Esophagus (tissue), 2 donors: ENCODE measurements around the gene SSH2. TPM values are rescaled to one million over a fixed set of nuclear protein-coding genes. Genes with fewer than 3 reads are reported as not detected.

ENCODE experiments used
- H3K27ac ChIP-seq, 2 donors: one replicate each; pipeline ENCODE4 v1.5.1; 2013; ENCODE audit warnings: low read depth in 2 of 2, mild to moderate bottlenecking in 2 of 2, inconsistent platforms in 1 of 2, low read length in 1 of 2, moderate library complexity in 1 of 2
- H3K27me3 ChIP-seq, 2 donors: one replicate each; pipeline ENCODE4 v1.6.1; 2013; ENCODE audit warnings: low read length in 2 of 2, control low read depth in 1 of 2, mild to moderate bottlenecking in 1 of 2; ENCODE audit not compliant: insufficient read depth in 2 of 2, control insufficient read depth in 1 of 2
- H3K36me3 ChIP-seq, 2 donors: one replicate each; pipeline ENCODE4 v1.6.1; 2013; ENCODE audit warnings: low read length in 1 of 2; ENCODE audit not compliant: control insufficient read depth in 2 of 2, insufficient read depth in 2 of 2
- H3K4me1 ChIP-seq, 2 donors: one replicate each; pipeline ENCODE4 v1.6.1; 2013; ENCODE audit warnings: low read length in 1 of 2; ENCODE audit not compliant: control insufficient read depth in 2 of 2, insufficient read depth in 2 of 2
- H3K4me3 ChIP-seq, 2 donors: one replicate each; pipeline ENCODE4 v1.5.1; 2013; ENCODE audit warnings: low read length in 2 of 2, mild to moderate bottlenecking in 2 of 2, low read depth in 1 of 2, moderate library complexity in 1 of 2
- H3K9me3 ChIP-seq, 2 donors: one replicate each; pipeline ENCODE4 v1.6.1; 2013; ENCODE audit warnings: mild to moderate bottlenecking in 2 of 2, low read depth in 1 of 2, low read length in 1 of 2, moderate library complexity in 1 of 2; ENCODE audit not compliant: control insufficient read depth in 2 of 2, insufficient read depth in 1 of 2
- WGBS, 2 donors: extraction: QIAGEN DNeasy Blood & Tissue Kit; methylation state at CpG; one replicate each; pipeline ENCODE4 v1.1.7; 2013; 5-methylcytosine and 5-hydroxymethylcytosine counted together
- polyA plus RNA-seq, 2 donors: library from polyadenylated mRNA; stranded (reverse); fragments of 200-250 nt; gene quantifications; one replicate each; pipeline ENCODE4 v1.2.3, GENCODE V29; 2013
- donor health status: healthy with polysubstance abuse.
- donor health status: Bipolar disorder and iron deficiency.

Gene SSH2
- polyA plus RNA-seq, 2 donors: 9.1 to 15.3 TPM

DNA sequence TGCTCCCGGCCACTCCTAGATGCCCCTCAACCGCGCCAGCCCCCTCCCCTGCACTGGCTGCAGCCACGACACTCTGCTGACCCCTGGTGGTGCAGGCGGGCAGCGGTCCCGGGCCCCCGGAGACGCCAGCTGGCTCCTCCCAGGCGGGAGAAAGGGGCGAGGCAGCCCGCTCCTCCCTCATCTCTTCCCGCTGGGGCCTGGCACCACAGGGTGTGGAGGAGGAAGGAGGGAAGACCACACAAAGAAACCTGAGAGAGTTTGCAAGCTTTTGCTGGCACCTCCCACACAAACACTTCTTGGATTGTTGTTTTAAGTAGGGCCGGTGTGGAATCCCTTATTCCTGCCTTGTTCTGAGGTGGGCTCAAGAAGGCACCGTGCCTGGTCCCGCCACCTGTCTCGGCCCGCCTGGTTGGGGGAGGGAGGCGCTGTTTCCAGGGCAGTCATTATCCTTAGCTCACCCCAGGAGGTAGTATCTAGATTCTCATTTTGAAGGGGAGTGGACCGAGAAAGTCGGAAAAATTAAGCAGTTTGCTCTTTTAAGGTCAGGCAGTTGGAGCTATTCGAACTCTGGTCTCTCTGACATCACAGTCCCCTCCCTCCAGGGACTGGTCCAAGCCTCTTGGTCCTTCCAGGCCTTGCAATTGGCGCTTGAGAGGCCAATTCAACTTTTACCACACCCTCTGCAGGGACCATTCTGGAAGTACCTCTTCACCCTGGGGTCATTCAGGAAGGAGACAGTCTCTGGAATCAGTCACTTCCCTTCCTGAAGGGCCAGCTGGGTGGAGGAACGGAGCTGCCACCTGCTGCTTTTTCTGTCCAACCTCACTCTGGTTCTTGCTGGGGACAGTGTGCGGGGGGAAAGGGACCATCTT is 338.1 kb downstream of the SSH2 start:
- H3K27ac ChIP-seq: peak overlapping the region; percentile 90 to 92
- peaks cover 20 to 40% of the 10 kb centered on the region in 2 donors for H3K4me1 ChIP-seq
- peak overlapping the region in 1 of 2 donors; percentile 1 for H3K4me3 ChIP-seq

DNA sequence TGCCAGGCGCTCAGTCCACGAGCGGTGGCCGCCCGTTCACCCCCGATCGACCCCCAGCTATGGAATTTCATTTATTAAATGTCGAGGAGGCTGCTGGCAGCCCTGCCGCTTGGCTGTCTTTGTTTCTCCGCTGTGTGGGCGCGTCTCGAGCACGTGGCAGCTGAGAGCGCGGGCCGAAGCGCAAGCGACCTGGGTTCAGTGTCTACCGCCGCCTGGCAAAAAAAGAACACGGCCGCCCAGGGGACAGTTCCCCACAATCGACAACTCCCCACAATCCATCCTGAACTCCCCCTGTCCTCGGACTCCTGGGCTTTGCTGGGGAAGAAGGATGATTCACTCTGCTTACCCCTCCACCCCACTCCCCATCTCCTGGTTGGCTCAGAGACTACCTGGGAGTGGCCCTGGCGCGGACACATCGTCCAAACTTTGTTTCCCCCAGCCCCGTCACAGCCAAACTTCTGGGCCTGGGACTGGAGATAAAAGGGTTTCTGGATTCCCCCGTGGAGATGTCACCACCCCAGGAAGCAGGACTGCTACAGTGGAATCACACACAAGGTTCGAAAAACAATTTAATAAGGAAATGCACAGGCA is 338.8 kb downstream of the SSH2 start:
- Histone ChIP-seq H3K27me3 (no peaks in the 10 kb centered on the region), H3K4me1 (peaks cover 20 to 46% of the 10 kb centered on the region in 2 donors), H3K27ac (peak overlapping the region; percentile 90 to 92), H3K4me3 (peak overlapping the region in 1 of 2 donors; percentile 1), H3K9me3 (no peaks in the 10 kb centered on the region), H3K36me3 (no peaks in the 10 kb centered on the region)
- WGBS, 2 donors: 2 to 13% methylated on average over 29 to 31 of the region's 31 CpGs

More for the DNA sequence above, 338.1 kb downstream of the SSH2 start:
- Histone ChIP-seq H3K36me3 (no peaks in the 10 kb centered on the region), H3K27me3 (no peaks in the 10 kb centered on the region), H3K9me3 (no peaks in the 10 kb centered on the region)
- 8 to 14% methylated on average over 25 of the region's 25 CpGs for WGBS, 2 donors

DNA sequence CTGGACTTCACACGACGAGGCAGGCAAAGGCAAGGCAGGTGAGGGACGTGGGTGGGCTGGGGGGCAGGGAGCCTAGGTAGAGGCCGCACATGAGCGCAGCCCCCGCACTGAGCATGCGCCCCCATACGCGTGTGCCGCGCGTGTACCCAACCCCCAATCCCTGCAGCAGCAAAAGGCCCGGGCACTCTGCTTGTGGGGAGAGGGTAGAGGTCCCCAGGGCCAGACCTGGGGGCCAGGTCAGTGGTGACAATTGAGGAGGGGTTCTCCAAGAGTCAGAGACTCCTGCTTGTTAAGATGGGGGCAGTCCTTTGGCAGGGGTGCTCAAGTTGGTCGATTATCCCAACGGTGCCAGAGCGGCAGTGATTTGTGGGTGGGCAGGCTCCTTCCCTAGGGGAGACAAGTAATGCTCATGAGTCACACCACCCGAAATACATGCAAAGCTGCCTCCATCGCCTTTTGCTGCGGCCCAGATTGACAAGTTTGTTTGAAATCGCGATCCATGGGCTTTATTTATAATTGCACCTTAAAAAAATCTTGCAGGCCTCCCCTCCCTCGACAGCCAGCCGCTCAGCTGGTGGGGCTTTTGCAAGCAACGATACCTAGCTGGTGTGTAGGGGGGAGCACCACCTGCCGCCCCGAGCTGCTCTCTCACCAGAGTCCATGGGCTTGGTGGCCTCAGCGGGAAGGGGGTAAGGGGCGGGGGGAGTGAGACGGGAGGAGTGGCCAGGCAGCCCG is 339.4 kb downstream of the SSH2 start:
- no peaks in the 10 kb centered on the region for H3K9me3 ChIP-seq
- peak overlapping the region; percentile 3 to 78 for H3K4me3 ChIP-seq
- peaks cover 20 to 46% of the 10 kb centered on the region in 2 donors for H3K4me1 ChIP-seq
- WGBS, 2 donors: 16 to 31% methylated on average over 30 of the region's 30 CpGs
- H3K27me3 ChIP-seq: no peaks in the 10 kb centered on the region
- H3K27ac ChIP-seq: peak overlapping the region; percentile 90 to 92
- H3K36me3 ChIP-seq: no peaks in the 10 kb centered on the region

DNA sequence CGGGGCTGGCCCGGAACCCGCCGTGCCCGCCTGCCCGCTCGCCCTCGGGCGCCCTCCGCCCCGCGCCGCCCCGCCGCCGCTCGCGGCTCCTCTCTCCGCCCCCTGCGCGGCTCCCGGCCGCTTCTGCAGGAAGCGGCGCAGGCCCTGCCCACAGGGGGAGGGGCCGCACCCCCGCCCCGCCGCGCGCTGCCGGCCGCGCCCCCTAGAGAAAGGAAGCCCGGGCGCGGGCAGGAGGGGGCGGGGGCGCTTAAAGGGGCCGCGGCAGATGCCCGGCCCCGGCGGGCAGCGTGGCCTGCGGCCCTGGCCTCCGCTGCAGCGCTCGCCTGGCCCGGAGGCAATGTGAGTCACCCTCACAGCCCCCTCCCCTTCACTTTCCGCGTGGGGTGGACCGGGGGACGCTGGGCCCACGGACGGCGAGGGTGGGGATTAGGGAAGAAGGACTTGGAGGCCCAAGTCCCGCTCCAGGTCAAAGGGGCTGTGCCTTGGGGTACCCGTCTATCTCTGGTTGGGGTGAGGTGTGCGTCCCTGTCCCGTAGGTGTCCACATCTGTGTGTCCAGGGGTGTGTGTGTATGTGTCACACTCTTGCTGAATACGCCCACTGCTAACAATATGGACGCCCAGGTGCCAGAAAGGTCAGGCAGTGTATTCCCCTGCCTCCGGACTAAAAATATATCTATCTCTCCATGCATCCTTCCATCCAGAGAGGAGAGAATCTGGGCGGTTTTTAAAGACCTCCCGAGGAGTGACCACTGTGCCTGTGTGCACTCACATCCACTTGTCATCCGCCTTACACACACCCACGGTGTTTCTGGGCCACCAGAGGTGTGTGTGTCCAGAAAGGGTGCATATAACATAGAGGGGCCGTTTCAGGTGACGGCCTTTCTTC is 340.3 kb downstream of the SSH2 start, which contains the start of gene GIT1:
TSS of gene GIT1 (minus strand) at position 125 of the 887 bp plus-strand sequence. CDS start 270 bp downstream, outside the sequence.
- H3K4me1 ChIP-seq: peaks cover 20 to 46% of the 10 kb centered on the region in 2 donors
- H3K9me3 ChIP-seq: no peaks in the 10 kb centered on the region
- no peaks in the 10 kb centered on the region for H3K36me3 ChIP-seq
- H3K4me3 ChIP-seq: peak within 1 kb of the TSS; percentile 78 to 80
- WGBS, 2 donors: 4 to 7% methylated on average over 37 to 70 of the region's 70 CpGs
- H3K27ac ChIP-seq: peak within 1 kb of the TSS; percentile 90 to 92
- no peaks in the 10 kb centered on the region for H3K27me3 ChIP-seq

DNA sequence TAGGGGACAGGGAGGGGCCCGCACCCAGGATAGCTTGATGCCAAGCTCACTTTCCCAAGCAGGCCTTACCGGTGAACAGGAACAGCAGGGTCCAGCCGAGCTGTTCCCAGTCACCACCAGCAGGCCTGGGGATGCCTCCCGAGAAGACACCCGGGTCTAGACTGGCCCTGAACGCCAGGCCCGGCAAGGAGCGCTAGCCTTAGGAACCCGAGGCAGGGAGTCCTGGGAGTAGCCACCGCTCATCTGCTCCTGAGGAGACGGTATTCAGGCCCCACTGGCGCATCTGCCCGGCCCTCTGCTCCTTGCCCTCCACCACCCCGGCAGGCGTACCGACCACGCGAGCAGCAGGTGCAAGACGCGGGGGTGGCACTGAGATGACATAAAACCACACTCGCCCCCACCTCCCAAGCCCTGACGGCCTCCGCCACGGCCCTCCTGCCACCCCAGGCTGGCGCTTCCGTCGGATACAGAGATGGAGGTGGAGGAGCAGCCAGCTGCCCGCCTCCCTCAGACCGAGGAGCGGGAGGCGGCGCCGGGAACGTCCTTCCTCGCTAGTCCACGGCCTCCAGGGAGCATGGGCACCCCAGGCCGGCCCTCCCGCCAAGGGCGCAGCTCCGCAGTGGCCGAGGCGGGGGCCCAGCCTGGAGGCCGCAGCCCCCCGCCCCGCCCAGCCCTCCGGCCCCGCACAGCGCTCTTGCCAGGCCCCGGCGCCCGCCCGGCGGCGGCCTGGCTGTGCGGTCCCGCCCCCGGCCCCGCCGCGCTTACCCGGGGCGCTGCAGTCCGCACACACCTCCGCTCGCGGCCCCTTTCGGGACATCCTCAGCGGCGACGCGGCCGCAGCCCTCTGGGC is 341.2 kb downstream of the SSH2 start:
- Histone ChIP-seq H3K4me1 (peaks cover 13 to 49% of the 10 kb centered on the region in 2 donors), H3K27ac (peak overlapping the region; percentile 72 to 84), H3K36me3 (no peaks in the 10 kb centered on the region), H3K9me3 (no peaks in the 10 kb centered on the region), H3K27me3 (no peaks in the 10 kb centered on the region), H3K4me3 (peak overlapping the region; percentile 78 to 80)
- WGBS, 2 donors: 1% methylated on average over 40 to 72 of the region's 72 CpGs

DNA sequence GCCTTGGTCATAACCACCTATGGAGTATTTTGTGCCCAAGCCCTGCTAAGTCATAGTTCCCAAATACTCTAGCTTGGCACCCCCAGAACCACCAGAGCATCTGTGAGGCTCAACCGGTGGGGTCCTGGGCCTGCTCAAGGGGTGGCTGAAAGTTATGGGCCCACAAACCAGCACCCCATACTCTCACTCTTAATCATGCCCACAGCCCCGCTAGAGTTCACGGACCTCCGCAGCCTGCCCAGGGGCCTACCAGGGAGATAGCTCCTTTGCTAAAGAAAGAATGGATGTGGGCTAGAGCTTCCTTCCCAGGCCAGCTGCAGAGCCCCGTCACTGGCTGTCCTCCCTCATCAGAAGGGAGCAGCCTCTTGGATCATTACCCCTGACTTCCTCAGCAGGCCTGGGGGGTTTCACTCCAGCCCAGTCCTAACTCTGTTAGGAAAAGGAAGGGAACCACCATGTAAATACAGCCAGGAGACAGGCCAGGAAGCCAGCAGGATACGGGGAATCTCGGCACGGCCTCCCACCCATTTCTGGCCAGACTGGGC is 341.9 kb downstream of the SSH2 start:
- no peaks in the 10 kb centered on the region for H3K27me3 ChIP-seq
- H3K4me3 ChIP-seq: peak overlapping the region; percentile 78 to 80
- H3K9me3 ChIP-seq: no peaks in the 10 kb centered on the region
- H3K4me1 ChIP-seq: peaks cover 16 to 56% of the 10 kb centered on the region in 2 donors
- peak overlapping the region; percentile 72 to 84 for H3K27ac ChIP-seq
- H3K36me3 ChIP-seq: peaks cover 0 to under 1% of the 10 kb centered on the region in 2 donors
- WGBS, 2 donors: 14 to 22% methylated on average over 8 of the region's 8 CpGs

DNA sequence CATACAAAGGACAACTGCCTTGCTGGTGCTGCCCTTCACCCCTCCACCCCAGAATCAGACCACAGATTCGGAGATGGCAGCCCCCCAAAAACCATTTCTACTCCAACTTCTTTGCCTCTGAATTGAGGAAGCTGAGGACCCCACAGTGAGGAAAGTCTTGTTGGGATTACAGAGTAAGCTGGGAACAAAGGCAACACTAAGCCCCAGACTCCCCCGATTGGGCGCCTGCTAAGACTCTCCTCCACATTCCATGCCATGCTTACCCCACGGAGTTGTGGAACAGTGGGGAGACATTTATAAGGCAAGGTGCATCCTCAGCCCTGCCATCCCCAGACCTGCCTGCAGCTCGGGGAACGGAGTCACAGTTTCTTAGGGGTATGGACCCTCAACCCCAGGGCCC is 342.4 kb downstream of the SSH2 start:
- Histone ChIP-seq H3K27ac (no peak overlapping the region), H3K27me3 (no peaks in the 10 kb centered on the region), H3K4me3 (peak overlapping the region in 1 of 2 donors; percentile 78), H3K9me3 (no peaks in the 10 kb centered on the region), H3K4me1 (peaks cover 19 to 60% of the 10 kb centered on the region in 2 donors), H3K36me3 (peaks cover 0 to 5% of the 10 kb centered on the region in 2 donors)
- WGBS, 2 donors: 57 to 68% methylated on average over 6 of the region's 6 CpGs
